Measurements from ENCODE around the gene PTCH1. TPM values are rescaled to one million over a fixed set of nuclear protein-coding genes. Genes with fewer than 3 reads are reported as not detected.

PTCH1 gene
- total RNA-seq, 1 donor from 2014 or later: 8.2 TPM

GRCh38 chr9:95477441-95477840 is 39.3 kb downstream of the PTCH1 start:
- peak; percentile 46 to 58 for DNase-seq (ENCODE audit: low spot score in 2 of 2)

GRCh38 chr9:95468791-95469190 is 48.0 kb downstream of the PTCH1 start:
- DNase-seq (ENCODE audit: low spot score in 2 of 2): no peak
- no peak for FAIRE-seq

More at GRCh38 chr9:95477441-95477840, 39.3 kb downstream of the PTCH1 start:
- no peak for FAIRE-seq

DNA sequence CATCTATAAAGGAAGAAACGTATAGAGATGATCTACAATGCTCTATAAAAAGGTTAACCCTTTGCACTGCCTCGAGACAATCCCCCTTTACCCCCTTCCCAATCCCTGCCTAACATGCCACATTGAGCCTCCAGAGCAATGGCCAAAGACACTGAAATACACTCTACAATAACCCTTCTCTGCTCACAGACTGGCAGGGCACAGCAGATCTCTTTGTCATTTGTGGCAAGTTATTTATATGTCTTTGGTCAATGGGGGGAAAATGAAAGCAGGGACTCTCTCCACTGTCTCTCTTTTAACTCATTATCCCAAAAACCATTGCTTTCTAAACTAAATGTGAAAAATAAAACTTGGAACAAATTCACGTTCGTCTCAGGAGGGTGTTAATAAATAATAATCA is 51.7 kb downstream of the PTCH1 start:
- FAIRE-seq (no peak), DNase-seq (ENCODE audit: low spot score in 2 of 2) (no peak)

DNA sequence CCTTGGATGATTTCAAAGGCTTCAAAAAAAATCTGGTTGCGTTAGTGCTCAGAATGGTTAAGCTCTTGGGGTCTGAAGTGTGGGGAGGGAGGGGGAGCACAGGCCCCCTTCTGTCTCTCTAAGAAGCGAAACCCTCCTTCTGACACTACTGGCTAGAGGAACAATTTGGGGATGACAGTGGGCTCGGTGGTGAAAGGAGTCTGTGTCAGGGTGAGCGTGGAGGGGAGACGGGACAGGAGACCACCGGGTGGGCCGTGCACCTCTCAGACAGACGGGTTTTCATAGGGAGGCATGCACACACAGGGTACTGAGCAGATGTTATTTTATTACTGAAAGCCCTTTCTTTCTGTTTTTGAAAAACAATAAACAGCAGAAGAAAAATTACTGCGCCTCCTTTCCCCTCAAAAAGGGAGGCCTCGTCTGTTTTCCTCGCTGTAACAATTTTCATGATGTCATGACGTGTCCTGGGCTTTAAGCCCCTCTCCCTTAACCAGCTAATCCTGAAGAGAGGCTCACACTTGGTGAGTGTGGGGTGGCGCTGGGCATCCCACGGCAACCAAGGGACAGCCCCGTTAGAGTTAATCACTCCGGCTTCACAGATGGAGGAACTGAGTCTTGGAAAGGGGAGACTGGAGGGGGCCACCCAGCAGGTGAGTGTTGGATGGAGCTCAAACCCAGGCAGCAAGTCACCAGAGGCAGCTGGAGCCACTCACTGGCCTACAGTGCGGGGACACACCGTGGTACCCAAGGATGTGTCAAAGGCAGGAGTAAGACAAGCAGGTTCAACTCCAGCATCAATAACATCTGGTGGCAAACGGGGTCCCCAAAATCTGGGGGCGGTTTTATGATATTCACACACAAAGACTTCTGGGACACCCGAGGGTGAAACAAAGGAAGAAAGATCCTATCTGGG is 53.4 kb downstream of the PTCH1 start:
- DNase-seq (ENCODE audit: low spot score in 2 of 2) (no peak), FAIRE-seq (no peak)

- FAIRE-seq: no peak
Observed at GRCh38 chr9:95462249-95463147, 54.3 kb downstream of the PTCH1 start.

GRCh38 chr9:95461448-95462248 is 55.1 kb downstream of the PTCH1 start:
- DNase-seq (ENCODE audit: low spot score in 2 of 2): no peak
- FAIRE-seq: no peak

More at GRCh38 chr9:95462249-95463147, 54.3 kb downstream of the PTCH1 start:
- peak; percentile 62 to 81 for DNase-seq (ENCODE audit: low spot score in 2 of 2)

GRCh38 chr9:95460518-95461164 is 56.1 kb downstream of the PTCH1 start:
- FAIRE-seq (no peak), DNase-seq (ENCODE audit: low spot score in 2 of 2) (no peak)

DNA sequence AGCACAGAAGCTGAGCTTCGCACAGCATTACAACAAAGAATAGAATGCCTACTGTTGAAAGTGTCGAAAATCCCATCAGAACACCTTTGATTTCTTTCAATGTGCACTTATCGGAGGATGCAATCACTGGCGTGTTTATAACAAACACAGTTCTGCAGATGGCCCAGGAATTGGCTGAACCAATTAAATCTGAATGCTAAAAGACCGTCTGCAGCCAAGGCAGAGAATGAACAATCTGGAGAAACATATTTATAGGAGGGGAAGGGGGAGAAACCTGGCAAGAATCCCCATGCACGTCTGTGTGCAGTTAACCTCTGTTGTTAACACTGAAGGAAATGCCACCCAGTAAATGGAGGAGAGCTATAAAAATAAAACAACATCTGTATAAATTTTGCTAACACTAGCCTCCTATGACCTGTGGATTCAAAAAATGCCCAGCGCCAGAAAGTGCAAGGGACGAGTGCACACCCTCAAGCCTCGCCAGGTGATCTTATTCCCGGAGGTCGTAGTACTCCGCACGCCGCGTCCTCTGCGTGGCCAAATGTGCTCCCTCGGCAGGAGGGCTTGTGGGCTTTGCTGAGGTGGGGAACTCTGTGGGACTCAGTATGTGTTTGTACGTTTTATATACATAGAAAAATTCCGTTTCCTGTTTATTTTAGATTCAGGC is 56.8 kb downstream of the PTCH1 start:
- DNase-seq (ENCODE audit: low spot score in 2 of 2) (no peak), FAIRE-seq (no peak)

DNA sequence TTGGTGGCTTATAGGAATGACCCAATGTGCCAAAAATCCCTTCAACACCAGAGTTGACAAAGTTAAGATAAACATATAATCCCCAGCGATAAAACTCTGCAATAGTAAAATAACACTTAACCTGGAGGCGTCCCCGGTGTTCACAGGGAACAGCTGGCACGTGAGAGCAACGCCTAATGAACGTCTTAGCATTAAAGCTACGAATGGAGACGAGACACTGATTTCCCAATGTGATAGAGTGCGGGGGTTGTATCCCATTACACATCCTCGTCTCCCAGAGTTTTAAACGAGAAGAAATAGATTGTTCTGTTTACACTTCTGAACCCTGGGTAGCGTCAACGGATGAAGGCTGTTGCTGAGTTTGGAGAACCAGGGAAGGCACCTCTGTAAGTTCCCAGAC is 57.6 kb downstream of the PTCH1 start:
- DNase-seq (ENCODE audit: low spot score in 2 of 2) (no peak), FAIRE-seq (no peak)

DNA sequence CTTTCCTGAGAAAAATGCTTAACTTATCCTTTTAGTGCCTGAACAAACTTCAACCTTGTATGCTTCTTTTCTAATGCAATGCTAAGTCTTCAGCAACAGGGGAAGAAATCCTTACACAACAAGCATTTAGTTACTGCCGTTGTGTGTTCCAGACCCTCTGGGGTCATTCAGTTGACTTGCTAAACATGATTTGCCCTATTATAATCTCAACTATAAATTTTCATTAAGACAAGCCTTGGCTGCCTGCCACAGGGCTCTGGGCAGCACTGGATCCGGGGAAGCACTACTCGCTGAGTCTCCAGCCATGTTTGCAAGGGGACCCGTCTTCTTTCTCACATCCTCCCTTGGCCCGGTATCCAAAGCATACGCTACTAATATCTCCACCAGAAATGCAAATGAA is 58.1 kb downstream of the PTCH1 start:
- FAIRE-seq: no peak
- no peak for DNase-seq (ENCODE audit: low spot score in 2 of 2)

- no peak for FAIRE-seq
- DNase-seq (ENCODE audit: low spot score in 2 of 2): no peak
Observed at GRCh38 chr9:95457769-95458168, 59.0 kb downstream of the PTCH1 start.

DNA sequence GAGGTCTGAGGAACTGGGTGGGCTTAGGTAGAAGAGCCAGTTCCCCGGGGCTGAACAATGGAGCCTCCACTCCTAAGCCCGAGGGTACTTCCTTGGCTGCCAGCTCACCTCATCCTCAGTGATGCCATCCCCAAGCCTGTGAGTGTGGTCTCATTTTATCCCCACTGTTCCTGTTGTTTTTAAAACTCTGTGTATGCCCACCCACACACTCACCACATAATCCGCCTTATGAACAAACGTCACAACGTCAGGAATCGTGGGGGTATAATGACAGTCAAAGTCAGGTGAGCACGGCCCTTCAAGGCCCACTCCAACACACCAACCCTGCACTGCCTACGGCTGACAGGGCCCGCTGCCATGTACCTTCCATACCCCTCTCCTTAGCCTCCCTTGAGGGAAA is 61.1 kb downstream of the PTCH1 start:
- DNase-seq (ENCODE audit: low spot score in 2 of 2) (no peak), FAIRE-seq (no peak)

DNA sequence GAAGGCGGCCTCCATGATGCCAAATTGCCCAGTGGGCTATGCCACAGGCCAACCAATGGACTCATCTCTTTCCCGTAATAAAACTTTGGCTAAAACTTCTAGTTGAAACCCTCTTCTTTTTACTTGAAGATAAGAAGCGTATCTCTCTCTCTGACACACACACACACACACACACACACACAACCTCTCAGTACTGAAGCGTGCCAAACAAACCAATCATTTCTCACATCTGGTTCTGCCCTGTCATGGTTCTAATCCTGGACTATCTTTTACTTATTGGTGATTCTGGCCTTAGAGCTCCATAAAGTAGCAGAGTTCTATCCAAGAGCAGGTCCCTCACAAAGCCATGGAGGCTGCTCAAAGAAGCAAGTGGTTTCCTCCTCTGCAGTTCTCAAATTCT is 64.6 kb downstream of the PTCH1 start:
- no peak for DNase-seq (ENCODE audit: low spot score in 2 of 2)
- FAIRE-seq: no peak

GRCh38 chr9:95451065-95451426 is 65.7 kb downstream of the PTCH1 start:
- no peak for DNase-seq (ENCODE audit: low spot score in 2 of 2)

DNA sequence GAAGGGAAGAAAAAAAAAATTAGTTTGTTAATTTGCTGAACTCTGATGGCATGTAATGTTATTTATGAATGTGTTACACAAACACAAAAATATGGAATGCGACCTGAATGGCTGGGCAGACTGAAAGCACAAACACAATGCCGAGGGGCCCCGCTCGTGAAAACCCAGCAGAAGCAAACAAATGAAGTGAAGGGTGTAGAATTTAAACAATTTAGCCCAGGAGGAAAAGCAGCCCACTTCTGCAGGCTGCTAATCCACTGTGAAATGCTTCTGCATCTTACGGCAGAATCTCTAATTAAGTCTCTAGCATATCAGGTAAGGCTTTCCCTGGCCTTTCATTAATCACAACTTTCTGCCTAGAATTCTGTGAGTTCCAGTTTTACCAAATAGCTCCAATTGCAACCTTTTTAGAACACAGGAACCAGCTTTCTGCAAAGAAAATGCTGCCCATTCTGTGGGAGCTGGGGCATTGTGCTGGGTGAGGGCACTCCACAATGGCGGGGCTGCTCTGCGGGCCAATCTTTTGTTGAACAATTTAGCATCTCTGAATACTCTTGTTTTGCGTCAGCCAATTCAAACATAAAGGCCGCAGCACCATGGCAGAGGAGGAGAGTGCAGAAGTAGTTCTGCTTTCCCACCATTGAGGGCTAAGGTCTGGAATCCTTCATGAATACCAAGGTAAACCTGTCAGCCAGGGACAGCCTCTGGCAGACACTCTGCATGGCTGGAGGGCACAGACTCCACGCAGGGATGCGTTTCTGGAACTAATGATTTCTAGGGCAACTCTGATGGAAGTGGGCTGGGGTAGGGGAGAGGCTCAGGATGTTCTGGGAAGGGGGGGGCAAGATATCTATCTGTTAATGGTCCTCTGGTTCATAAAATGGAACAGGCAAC is 66.4 kb downstream of the PTCH1 start:
- DNase-seq (ENCODE audit: low spot score in 2 of 2) (no peak), FAIRE-seq (no peak)

More at GRCh38 chr9:95451065-95451426, 65.7 kb downstream of the PTCH1 start:
- FAIRE-seq: no peak

- FAIRE-seq (no peak), DNase-seq (ENCODE audit: low spot score in 2 of 2) (no peak)
Observed at GRCh38 chr9:95449016-95449415, 67.8 kb downstream of the PTCH1 start.

- DNase-seq (ENCODE audit: low spot score in 2 of 2): peak in 1 of 2 donors; percentile 46
Observed at GRCh38 chr9:95447660-95448420, 68.9 kb downstream of the PTCH1 start.

DNA sequence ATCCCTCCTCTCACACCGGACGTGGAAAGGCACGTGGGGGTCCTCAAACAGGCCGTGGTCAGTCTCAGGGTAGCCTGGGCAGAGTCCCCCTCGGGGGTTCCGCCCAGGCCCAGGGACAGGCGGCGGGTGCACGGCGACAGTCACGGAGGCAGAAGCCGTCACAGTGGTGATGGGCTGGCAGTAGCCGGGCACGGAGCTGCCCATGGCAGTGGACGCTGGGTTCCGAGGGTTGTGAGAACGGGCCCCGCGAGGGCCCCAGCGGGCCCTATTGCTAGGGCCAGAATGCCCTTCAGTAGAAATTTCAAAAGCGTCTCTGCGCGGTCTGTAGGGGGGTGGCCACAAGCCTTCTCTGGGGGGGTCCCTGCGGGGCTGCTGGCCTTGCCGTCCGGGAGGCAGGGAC is 69.8 kb downstream of the PTCH1 start:
- DNase-seq (ENCODE audit: low spot score in 2 of 2): no peak
- no peak for FAIRE-seq

More at GRCh38 chr9:95447660-95448420, 68.9 kb downstream of the PTCH1 start:
- FAIRE-seq: no peak

Data from frontal cortex (tissue), 4 donors.